Calu3 (cell line): Measurements from ENCODE around the gene KDM1A. TPM values are rescaled to one million over a fixed set of nuclear protein-coding genes. Genes with fewer than 3 reads are reported as not detected.

Experiments
- BruUV-seq: library from RNA; stranded (reverse); fragments of 400-500 nt; replicated peaks from 2 replicates; lab custom pipeline; 2021; lab: Mats Ljungman, UMichigan
- CTCF ChIA-PET: fragments of 300-600 bp; sonication (Branson Sonifier 250); formaldehyde crosslinking; loops from one replicate; lab custom pipeline; 2022; ENCODE audit warnings: antibody characterized with exemption; lab: Charles Lee
- DNase-seq: peaks from one replicate; pipeline ENCODE4 v3.0.0; 2022
- H3K27ac Mint-ChIP-seq: one replicate; pipeline ENCODE4 v1.8.0; 2022; ENCODE audit warnings: mixed read lengths; ENCODE audit not compliant: unreplicated experiment
- H3K27me3 Mint-ChIP-seq: one replicate; pipeline ENCODE4 v1.8.0; 2022; ENCODE audit warnings: mixed read lengths; ENCODE audit not compliant: unreplicated experiment
- H3K36me3 Mint-ChIP-seq: one replicate; pipeline ENCODE4 v1.8.0; 2022; ENCODE audit warnings: mild to moderate bottlenecking, moderate library complexity, mixed read lengths; ENCODE audit not compliant: insufficient read depth, unreplicated experiment
- H3K4me1 Mint-ChIP-seq: one replicate; pipeline ENCODE4 v1.8.0; 2022; ENCODE audit warnings: mild to moderate bottlenecking, low read depth, mixed read lengths; ENCODE audit not compliant: unreplicated experiment
- H3K4me3 Mint-ChIP-seq: one replicate; pipeline ENCODE4 v1.8.0; 2022; ENCODE audit warnings: mild to moderate bottlenecking, low read depth, moderate library complexity, mixed read lengths; ENCODE audit not compliant: unreplicated experiment
- H3K9me3 Mint-ChIP-seq: one replicate; pipeline ENCODE4 v1.8.0; 2022; ENCODE audit warnings: low read depth, mixed read lengths; ENCODE audit not compliant: unreplicated experiment
- CTCF ChIP-seq: fragments of 200-600 bp; IDR thresholded peaks from one replicate; pipeline ENCODE4 v1.8.0; 2022; ENCODE audit warnings: antibody characterized with exemption; ENCODE audit not compliant: unreplicated experiment
- intact Hi-C: fragments of 100-400 bp; cut with micrococcal nuclease; formaldehyde crosslinking; loops from one replicate; pipeline ENCODE4 v1.10.0; 2022; ENCODE audit not compliant: unreplicated experiment
- total RNA-seq: library from RNA; stranded (reverse); gene quantifications from 2 replicates; pipeline ENCODE4 v1.2.3, GENCODE V29; 2022

Gene KDM1A
- total RNA-seq, 1 experiment from 2014 or later = 67.8 TPM

GRCh38 chr1:23101101-23101827 is 82.0 kb downstream of the KDM1A start:
- Mint-ChIP-seq H3K27me3 (no peaks in the 10 kb centered on the region), H3K9me3 (no peaks in the 10 kb centered on the region), H3K4me3 (no peak overlapping the region), H3K36me3 (no peaks in the 10 kb centered on the region), H3K27ac (no peak overlapping the region), H3K4me1 (peaks cover 34% of the 10 kb centered on the region)
- DNase-seq = no peak
- no TSS peak for BruUV-seq
- CTCF ChIA-PET = interaction anchor here (0.6 to 4.5 kb wide), 3 partner anchors 9 to 500 kb away, joined by 3 to 54 read pairs (median 3); no protein-coding TSS in a partner anchor
- TF ChIP-seq CTCF = no peak
- intact Hi-C loops = loop anchor here (2.0 kb wide), 1 partner anchor 78 kb away; no protein-coding TSS in a partner anchor

GRCh38 chr1:23101887-23102286 is 82.6 kb downstream of the KDM1A start:
- TF ChIP-seq CTCF = no peak
- no TSS peak for BruUV-seq
- Mint-ChIP-seq H3K27me3 (no peaks in the 10 kb centered on the region), H3K27ac (no peak overlapping the region), H3K4me1 (peaks cover 33% of the 10 kb centered on the region), H3K36me3 (no peaks in the 10 kb centered on the region), H3K4me3 (no peak overlapping the region), H3K9me3 (no peaks in the 10 kb centered on the region)
- intact Hi-C loops = loop anchor here (2.0 kb wide), 1 partner anchor 77 kb away; no protein-coding TSS in a partner anchor
- DNase-seq = no peak
- CTCF ChIA-PET = interaction anchor here (0.6 to 0.8 kb wide), 2 partner anchors 83 to 499 kb away, joined by 3 read pairs; no protein-coding TSS in a partner anchor

- H3K27ac Mint-ChIP-seq = no peak overlapping the region
- intact Hi-C loops = no loop called here
- CTCF ChIA-PET = interaction anchor here (0.8 kb wide), 1 partner anchor 82 kb away, joined by 3 read pairs; no protein-coding TSS in a partner anchor
- TF ChIP-seq CTCF = no peak
- H3K4me1 Mint-ChIP-seq = peaks cover 33% of the 10 kb centered on the region
- H3K36me3 Mint-ChIP-seq = no peaks in the 10 kb centered on the region
- BruUV-seq = no TSS peak
- H3K27me3 Mint-ChIP-seq = no peaks in the 10 kb centered on the region
- H3K4me3 Mint-ChIP-seq = no peak overlapping the region
- no peaks in the 10 kb centered on the region for H3K9me3 Mint-ChIP-seq
- no peak for DNase-seq
Observed at GRCh38 chr1:23102289-23102688, 83.0 kb downstream of the KDM1A start.

DNA sequence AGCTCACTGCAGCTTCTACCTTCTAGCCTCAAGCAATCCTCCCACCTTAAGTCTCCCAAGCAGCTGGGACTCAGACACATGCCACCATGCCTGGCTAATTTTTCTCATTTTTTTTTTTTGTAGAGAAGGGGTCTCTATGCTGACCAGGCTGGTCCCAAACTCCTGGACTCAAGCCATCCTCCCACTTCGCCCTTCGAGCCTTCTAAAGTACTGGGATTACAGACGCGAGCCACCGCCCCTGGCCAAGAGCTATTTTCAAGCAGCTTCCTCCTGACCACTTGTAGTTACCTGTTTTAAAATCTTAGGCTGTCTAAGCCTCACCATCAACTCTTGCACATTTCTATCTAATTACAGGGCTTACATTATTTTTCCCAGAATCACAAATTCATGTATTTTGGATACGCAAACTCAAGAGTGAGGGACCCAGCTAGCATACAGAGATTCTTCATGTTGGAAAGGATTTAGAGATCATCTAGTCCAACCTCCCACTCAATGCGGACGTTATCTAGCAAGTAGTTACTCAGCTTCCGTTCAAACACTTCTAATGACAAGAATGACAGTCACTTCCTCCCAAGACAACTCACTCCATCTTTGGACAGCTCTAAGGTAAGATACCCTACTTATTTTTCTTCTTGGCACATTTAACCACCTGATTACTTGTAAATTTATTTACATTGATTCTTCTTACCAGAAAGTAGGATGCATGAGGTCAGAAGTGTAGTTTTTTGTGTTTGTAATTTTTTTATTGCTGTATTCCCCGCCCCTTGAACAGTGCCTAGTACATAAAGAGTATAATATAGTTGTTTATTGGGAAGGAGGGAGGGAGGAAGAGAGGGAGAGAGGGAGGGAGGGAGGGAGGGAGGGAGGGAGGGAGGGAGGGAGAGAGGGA is 84.0 kb downstream of the KDM1A start:
- Mint-ChIP-seq H3K4me1 (peaks cover 28% of the 10 kb centered on the region), H3K27me3 (no peaks in the 10 kb centered on the region), H3K27ac (no peak overlapping the region), H3K36me3 (no peaks in the 10 kb centered on the region), H3K9me3 (no peaks in the 10 kb centered on the region), H3K4me3 (no peak overlapping the region)
- DNase-seq = no peak
- BruUV-seq = no TSS peak
- CTCF ChIA-PET = no interaction called here
- intact Hi-C loops = no loop called here
- TF ChIP-seq CTCF = no peak
